ENCODE results near the gene BANK1. TPM values are rescaled to one million over a fixed set of nuclear protein-coding genes. Genes with fewer than 3 reads are reported as not detected.

Gene BANK1
- total RNA-seq, 2 experiments from 2014 or later, result not detected

- Histone ChIP-seq H3K27ac (ENCODE audit: low read depth, low read length, poor library complexity, severe bottlenecking) (no peak overlapping the region), H4K20me1 (ENCODE audit: insufficient read depth, low read length) (no peaks in the 10 kb centered on the region), H3K9me3 (ENCODE audit: low read length) (no peaks in the 10 kb centered on the region), H3K4me3 (ENCODE audit: low read depth, low read length, poor library complexity, severe bottlenecking) (no peak overlapping the region), H3K79me2 (ENCODE audit: insufficient read depth, low read depth, low read length) (no peaks in the 10 kb centered on the region), H3K36me3 (ENCODE audit: insufficient read depth, low read length) (no peaks in the 10 kb centered on the region), H3K9me2 (ENCODE audit: insufficient read depth, low read length) (no peaks in the 10 kb centered on the region), H2AFZ (ENCODE audit: low read length) (no peak overlapping the region), H3K4me1 (ENCODE audit: insufficient read depth, low read length, poor library complexity, severe bottlenecking) (no peaks in the 10 kb centered on the region), H3K4me2 (ENCODE audit: low read length) (no peak overlapping the region)
- intact Hi-C loops (cut with micrococcal nuclease; ENCODE audit: unreplicated experiment), result no loop called here
- ChIA-PET POLR2A (interaction anchor here (0.7 to 1.1 kb wide), 2 partner anchors 11 to 18 kb away, joined by 3 read pairs; no protein-coding TSS in a partner anchor), CTCF (ENCODE audit: unreplicated experiment) (no interaction called here)
- no TSS peak for BruUV-seq (replicated peaks)
- no peak for DNase-seq (ENCODE audit: low spot score)
- no peak for TF ChIP-seq EZH2phosphoT487 (IDR thresholded peaks at IDR 0.05; ENCODE audit: borderline replicate concordance, low read depth, low read length)
- TF ChIP-seq CTCF (conservative IDR thresholded peaks at IDR 0.05; ENCODE audit: low read length), result no peak
These were observed 148.3 kb downstream of the BANK1 start for GRCh38 chr4:101938836-101939235.

- CTCF ChIA-PET (ENCODE audit: unreplicated experiment), result no interaction called here
- H3K27ac ChIP-seq (ENCODE audit: low read depth, low read length, poor library complexity, severe bottlenecking), result no peak overlapping the region
- POLR2A ChIA-PET, result interaction anchor here (0.6 kb wide), 1 partner anchor 267 kb away, joined by 4 read pairs; no protein-coding TSS in a partner anchor
These were observed 151.4 kb downstream of the BANK1 start for GRCh38 chr4:101941816-101942358.

More at GRCh38 chr4:101941816-101942358, 151.4 kb downstream of the BANK1 start:
- Histone ChIP-seq H3K4me3 (ENCODE audit: low read depth, low read length, poor library complexity, severe bottlenecking) (no peak overlapping the region), H3K9me2 (ENCODE audit: insufficient read depth, low read length) (no peaks in the 10 kb centered on the region), H3K36me3 (ENCODE audit: insufficient read depth, low read length) (no peaks in the 10 kb centered on the region), H2AFZ (ENCODE audit: low read length) (no peak overlapping the region), H3K4me1 (ENCODE audit: insufficient read depth, low read length, poor library complexity, severe bottlenecking) (no peaks in the 10 kb centered on the region), H3K79me2 (ENCODE audit: insufficient read depth, low read depth, low read length) (no peaks in the 10 kb centered on the region), H3K9me3 (ENCODE audit: low read length) (no peaks in the 10 kb centered on the region), H3K4me2 (ENCODE audit: low read length) (no peak overlapping the region), H4K20me1 (ENCODE audit: insufficient read depth, low read length) (no peaks in the 10 kb centered on the region)
- intact Hi-C loops (cut with micrococcal nuclease; ENCODE audit: unreplicated experiment), result no loop called here
- no TSS peak for BruUV-seq (replicated peaks)
- no peak for DNase-seq (ENCODE audit: low spot score)
- TF ChIP-seq EZH2phosphoT487 (IDR thresholded peaks at IDR 0.05; ENCODE audit: borderline replicate concordance, low read depth, low read length), result no peak
- TF ChIP-seq CTCF (conservative IDR thresholded peaks at IDR 0.05; ENCODE audit: low read length), result no peak
